Stomach (tissue), 9 donors: Measurements from ENCODE around the gene OR52N2. TPM values are rescaled to one million over a fixed set of nuclear protein-coding genes. Genes with fewer than 3 reads are reported as not detected.

Experiments
- DNase-seq, 2 donors: peaks; one replicate each; pipeline versions ENCODE4 v3.0.0 to v3.0.0-alpha.2; 2013 to 2019
- H3K27ac ChIP-seq, 5 donors: fragments of 200-600 bp in 4 of 5; sonication (generic) in 4 of 5; one replicate each; pipeline ENCODE4 v1.5.1; 2013 to 2019; ENCODE audit warnings: mild to moderate bottlenecking in 1 of 5, moderate library complexity in 1 of 5
- H3K27me3 ChIP-seq, 3 donors: fragments of 200-600 bp; sonication (generic); one replicate each; pipeline ENCODE4 v1.5.1; 2017 to 2019; ENCODE audit warnings: mixed run types in 1 of 3
- H3K36me3 ChIP-seq, 4 donors: fragments of 200-600 bp; sonication (generic); 1 replicate in 3 of 4; 2 replicates in 1 of 4; pipeline ENCODE4 v1.5.1; 2016 to 2019
- H3K4me1 ChIP-seq, 4 donors: fragments of 200-600 bp; sonication (generic); one replicate each; pipeline ENCODE4 v1.5.1; 2016 to 2019
- H3K4me3 ChIP-seq, 4 donors: fragments of 200-600 bp; sonication (generic) in 3 of 4; one replicate each; pipeline ENCODE4 v1.5.1; 2016 to 2019; ENCODE audit warnings: mild to moderate bottlenecking in 1 of 4
- H3K9me3 ChIP-seq, 4 donors: fragments of 200-600 bp; sonication (generic); one replicate each; pipeline ENCODE4 v1.5.1; 2016 to 2019
- EP300 ChIP-seq: sonication (generic); formaldehyde crosslinking; IDR thresholded peaks from one replicate; pipeline ENCODE4 v1.6.1; 2017; ENCODE audit warnings: antibody characterized with exemption
- POLR2A ChIP-seq, 4 donors: fragments of 450-650 bp; IDR thresholded peaks; one replicate each; pipeline ENCODE4 v1.6.1; 2016; ENCODE audit warnings: antibody characterized with exemption in 4 of 4, control low read depth in 2 of 4, mild to moderate bottlenecking in 1 of 4, moderate library complexity in 1 of 4
- POLR2AphosphoS5 ChIP-seq, 3 donors: sonication (generic); formaldehyde crosslinking; IDR thresholded peaks; one replicate each; pipeline ENCODE4 v1.6.1; 2016; ENCODE audit warnings: antibody characterized with exemption in 3 of 3
- WGBS, 5 donors: extraction: QIAGEN DNeasy Blood & Tissue Kit in 3 of 5; methylation state at CpG; one replicate each; pipeline versions ENCODE4 v1.1.5 to v1.1.7; 2013 to 2018; 5-methylcytosine and 5-hydroxymethylcytosine counted together
- intact Hi-C: fragments of 100-400 bp; cut with DNase I; formaldehyde crosslinking; loops from one replicate; pipeline ENCODE4 v1.15.1; 2023; ENCODE audit warnings: low total_unique reads
- polyA plus RNA-seq, 3 donors: library from polyadenylated mRNA; stranded (reverse); fragments of 200-250 nt; gene quantifications; one replicate each; pipeline ENCODE4 v1.2.3, GENCODE V29; 2013
- total RNA-seq, 5 donors: library from RNA; depleted of rRNA; stranded (reverse); fragments of >200 nt; gene quantifications; one replicate each; pipeline versions ENCODE4 v1.1.0 to v1.2.3, GENCODE V29; 2014 to 2016
- TF ChIP-seq, protein P1 (sequence below), 7 experiments: fragments of 450-650 bp in 4 of 7; fragments of 200-600 bp in 3 of 7; sonication (generic) in 3 of 7; IDR thresholded peaks; one replicate each; pipeline ENCODE4 v1.5.1; 2016 to 2019; ENCODE audit warnings: antibody characterized with exemption in 7 of 7, control low read depth in 2 of 7, mild to moderate bottlenecking in 1 of 7
- donor health status: healthy with polysubstance abuse.
- donor health status: Bipolar disorder and iron deficiency.
- donor health status: healthy.

The OR52N2 gene
- total and polyA plus RNA-seq, 8 donors, result 0.31 to 1.4 TPM; not detected in 6

DNA sequence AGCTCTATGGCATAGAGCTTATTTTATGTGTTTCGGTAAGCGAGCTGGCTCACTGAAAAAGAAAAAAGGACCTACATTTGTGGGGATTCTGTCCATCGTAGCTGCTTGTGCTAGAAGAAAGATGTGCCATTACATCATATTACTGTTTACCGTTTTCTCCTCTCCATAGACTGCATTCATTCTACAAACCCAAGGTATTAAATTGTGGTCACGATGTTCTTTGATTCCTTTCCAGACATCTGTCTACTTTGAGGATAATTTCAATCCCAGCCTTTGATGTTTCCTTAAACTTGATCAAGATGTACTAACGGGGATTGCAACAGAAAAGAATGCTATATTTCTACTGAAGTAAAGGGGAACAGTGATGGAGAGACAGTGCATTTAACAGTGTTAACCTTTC is 12.2 kb upstream of the OR52N2 start:
- no peak for DNase-seq
- Histone ChIP-seq H3K27ac (no peak overlapping the region), H3K9me3 (no peaks in the 10 kb centered on the region), H3K4me1 (no peaks in the 10 kb centered on the region), H3K36me3 (no peaks in the 10 kb centered on the region), H3K4me3 (no peak overlapping the region), H3K27me3 (no peaks in the 10 kb centered on the region)
- 83 to 91% (median 86%) methylated on average over 6 of the region's 6 CpGs for WGBS, 5 donors
- intact Hi-C loops, result no loop called here
- TF ChIP-seq, protein P1, sequence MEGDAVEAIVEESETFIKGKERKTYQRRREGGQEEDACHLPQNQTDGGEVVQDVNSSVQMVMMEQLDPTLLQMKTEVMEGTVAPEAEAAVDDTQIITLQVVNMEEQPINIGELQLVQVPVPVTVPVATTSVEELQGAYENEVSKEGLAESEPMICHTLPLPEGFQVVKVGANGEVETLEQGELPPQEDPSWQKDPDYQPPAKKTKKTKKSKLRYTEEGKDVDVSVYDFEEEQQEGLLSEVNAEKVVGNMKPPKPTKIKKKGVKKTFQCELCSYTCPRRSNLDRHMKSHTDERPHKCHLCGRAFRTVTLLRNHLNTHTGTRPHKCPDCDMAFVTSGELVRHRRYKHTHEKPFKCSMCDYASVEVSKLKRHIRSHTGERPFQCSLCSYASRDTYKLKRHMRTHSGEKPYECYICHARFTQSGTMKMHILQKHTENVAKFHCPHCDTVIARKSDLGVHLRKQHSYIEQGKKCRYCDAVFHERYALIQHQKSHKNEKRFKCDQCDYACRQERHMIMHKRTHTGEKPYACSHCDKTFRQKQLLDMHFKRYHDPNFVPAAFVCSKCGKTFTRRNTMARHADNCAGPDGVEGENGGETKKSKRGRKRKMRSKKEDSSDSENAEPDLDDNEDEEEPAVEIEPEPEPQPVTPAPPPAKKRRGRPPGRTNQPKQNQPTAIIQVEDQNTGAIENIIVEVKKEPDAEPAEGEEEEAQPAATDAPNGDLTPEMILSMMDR (IDR thresholded peaks at IDR 0.05), result no peak
- TF ChIP-seq EP300, result no peak
- no peak for TF ChIP-seq POLR2AphosphoS5 (IDR thresholded peaks at IDR 0.05)
- TF ChIP-seq POLR2A (IDR thresholded peaks at IDR 0.05), result no peak

DNA sequence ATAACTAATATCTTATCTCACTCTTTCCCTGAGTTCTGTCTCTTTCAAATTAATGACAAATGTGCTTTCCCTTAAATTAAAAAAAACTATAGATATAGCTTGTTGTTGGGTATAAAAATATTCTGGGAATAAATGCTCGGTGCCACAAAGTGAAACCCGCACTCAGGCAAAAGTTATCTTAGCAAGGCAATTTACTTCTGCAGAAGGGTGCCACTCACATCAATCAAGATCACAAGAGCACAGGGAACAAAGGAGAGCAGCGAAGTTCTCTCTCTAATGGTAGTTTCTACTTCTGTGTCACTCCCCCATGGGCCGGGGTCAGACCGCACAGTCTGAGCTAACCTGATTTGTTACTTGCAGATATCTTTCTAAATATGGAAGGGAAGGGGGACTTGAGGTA is 4.7 kb upstream of the OR52N2 start:
- WGBS, 5 donors, result 76 to 93% (median 89%) methylated on average over 5 of the region's 5 CpGs
- DNase-seq, result no peak
- intact Hi-C loops, result no loop called here
- H3K9me3 ChIP-seq, result peaks cover 0 to 6% (median 0%) of the 10 kb centered on the region in 4 donors
- H3K27ac ChIP-seq, result no peak overlapping the region
- H3K27me3 ChIP-seq, result peaks cover 0 to 4% (median 0%) of the 10 kb centered on the region in 3 donors
- peaks cover 0 to 10% (median 8%) of the 10 kb centered on the region in 4 donors for H3K4me1 ChIP-seq
- no peak overlapping the region for H3K4me3 ChIP-seq
- H3K36me3 ChIP-seq, result no peaks in the 10 kb centered on the region
- TF ChIP-seq EP300, result no peak
- TF ChIP-seq, protein P1 (IDR thresholded peaks at IDR 0.05), result no peak
- no peak for TF ChIP-seq POLR2A (IDR thresholded peaks at IDR 0.05)
- TF ChIP-seq POLR2AphosphoS5 (IDR thresholded peaks at IDR 0.05), result no peak

DNA sequence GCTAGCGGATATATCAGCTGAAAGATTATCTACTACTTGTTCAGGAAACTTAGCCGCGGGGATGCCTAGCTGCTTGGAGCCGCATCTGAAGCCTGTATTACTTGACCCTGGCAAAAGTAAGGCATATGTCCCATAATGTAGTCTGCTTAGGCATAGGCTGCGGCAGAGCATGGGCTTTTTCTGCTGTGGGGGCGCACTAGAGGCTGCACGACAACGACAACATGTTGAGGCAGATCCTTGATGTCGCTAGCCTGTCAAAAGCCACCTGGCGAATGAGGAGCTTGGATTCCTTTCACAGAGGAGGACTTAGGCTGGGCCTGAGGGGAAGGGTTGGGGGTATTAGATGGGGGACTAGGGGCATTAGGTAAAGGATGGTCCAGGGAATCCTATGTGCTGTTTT is 1.1 kb upstream of the OR52N2 start:
- no peaks in the 10 kb centered on the region for H3K36me3 ChIP-seq
- WGBS, 5 donors, result 53 to 69% (median 63%) methylated on average over 9 to 10 of the region's 10 CpGs
- H3K4me3 ChIP-seq, result no peak overlapping the region
- DNase-seq, result no peak
- peaks cover 0 to 9% (median 0%) of the 10 kb centered on the region in 3 donors for H3K27me3 ChIP-seq
- peaks cover 0 to 14% (median 10%) of the 10 kb centered on the region in 4 donors for H3K4me1 ChIP-seq
- intact Hi-C loops, result loop anchor here (5.0 kb wide), 2 partner anchors 320 to 335 kb away; partner anchors contain the start of gene OR52D1
- peaks cover 0 to 6% (median 0%) of the 10 kb centered on the region in 4 donors for H3K9me3 ChIP-seq
- TF ChIP-seq POLR2AphosphoS5 (IDR thresholded peaks at IDR 0.05), result no peak
- no peak for TF ChIP-seq EP300
- TF ChIP-seq POLR2A (IDR thresholded peaks at IDR 0.05), result no peak
- TF ChIP-seq, protein P1 (IDR thresholded peaks at IDR 0.05), result no peak
- H3K27ac ChIP-seq, result no peak overlapping the region

DNA sequence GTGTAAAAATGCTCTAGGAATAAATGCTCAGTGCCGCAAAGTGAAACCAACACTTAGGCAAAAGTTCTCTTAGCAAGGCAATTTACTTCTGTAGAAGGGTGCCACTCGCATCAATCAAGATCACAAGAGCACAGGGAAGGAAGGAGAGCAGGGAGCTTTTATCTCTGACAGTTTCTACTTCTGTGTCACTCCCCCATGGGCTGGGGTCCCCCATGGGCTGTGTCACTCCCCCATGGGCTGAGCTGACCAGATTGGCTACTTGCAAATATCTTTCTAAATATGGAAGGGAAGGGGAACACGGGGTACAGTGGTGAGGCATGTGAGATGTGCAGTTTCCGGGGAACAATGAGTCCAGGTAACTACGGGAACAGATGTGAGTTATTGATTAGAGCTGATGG is 397 bp downstream of the OR52N2 start:
- 29 to 49% (median 44%) methylated on average over 5 of the region's 5 CpGs for WGBS, 5 donors
- H3K9me3 ChIP-seq, result peaks cover 0 to 3% (median 0%) of the 10 kb centered on the region in 4 donors
- peak overlapping the region in 1 of 5 donors; percentile 15 for H3K27ac ChIP-seq
- no peaks in the 10 kb centered on the region for H3K36me3 ChIP-seq
- intact Hi-C loops, result loop anchor here (5.0 kb wide), 2 partner anchors 322 to 337 kb away; partner anchors contain the start of gene OR52D1
- peak in 1 of 2 donors; percentile 4 for DNase-seq
- peak overlapping the region; percentile 43 to 55 (median 50) for H3K4me3 ChIP-seq
- TF ChIP-seq, protein P1 (IDR thresholded peaks at IDR 0.05), result no peak
- TF ChIP-seq POLR2A (IDR thresholded peaks at IDR 0.05) (no peak), POLR2AphosphoS5 (IDR thresholded peaks at IDR 0.05) (no peak)
- peaks cover 0 to 9% (median 0%) of the 10 kb centered on the region in 3 donors for H3K27me3 ChIP-seq
- H3K4me1 ChIP-seq, result peaks cover 0 to 14% (median 10%) of the 10 kb centered on the region in 4 donors
